Measurements from ENCODE around the gene LCTL.

DNA sequence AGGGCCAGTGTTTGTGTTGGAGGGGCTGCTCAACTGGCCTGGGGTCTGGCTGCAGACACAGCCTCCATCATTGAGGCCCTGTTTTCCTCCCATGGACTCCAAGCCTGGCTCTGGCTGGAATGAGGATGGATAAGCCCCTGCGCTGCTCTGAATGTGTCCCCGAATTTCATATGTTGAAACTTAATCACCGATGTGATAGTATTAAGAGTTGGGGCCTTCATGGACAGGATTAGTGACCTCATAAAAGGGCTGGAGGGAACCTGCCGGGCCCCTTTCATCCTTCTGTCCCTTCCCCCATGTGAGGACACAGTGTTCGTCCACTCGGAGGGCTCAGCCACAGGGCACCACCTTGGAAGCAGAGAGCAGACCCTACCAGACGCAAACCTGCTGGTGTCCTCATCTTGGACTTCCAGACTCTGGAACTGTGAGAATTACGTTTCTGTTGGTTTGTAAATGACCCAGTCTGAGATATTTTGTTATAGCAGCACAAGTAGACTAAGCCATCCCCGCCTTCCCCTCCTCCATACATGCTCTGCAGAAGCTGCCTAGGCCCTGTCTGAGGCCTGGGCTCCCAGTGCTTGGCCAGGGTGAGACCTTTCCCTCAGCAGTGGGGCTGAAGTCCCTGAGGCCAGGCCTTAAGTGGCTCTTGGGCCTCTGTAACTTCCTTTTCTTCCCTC lies 3.8 kb upstream of the LCTL start:
- TF ChIP-seq CTCF (IDR thresholded peaks at IDR 0.05) (no peak), EZH2 (IDR thresholded peaks at IDR 0.05; ENCODE audit: borderline replicate concordance, insufficient read depth, low read depth, low read length, poor library complexity, severe bottlenecking) (no peak)

All from B cell (primary cell).